Osteoblast (primary cell): ENCODE measurements around the gene HSPA4. TPM values are rescaled to one million over a fixed set of nuclear protein-coding genes. Genes with fewer than 3 reads are reported as not detected.
A peak's percentile ranks its signal among the peaks of the same experiment; 100 is the strongest.
"Not testable (repeated sequence)": the region's sequence is repeated elsewhere in the genome, so short reads cannot be mapped to it uniquely, and the experiment has no call there.

ENCODE experiments used
- DNase-seq: peaks from one replicate; pipeline ENCODE4 v3.0.0; 2011; ENCODE audit warnings: low spot score, mixed read lengths; ENCODE audit not compliant: insufficient read length; ENCODE audit errors: missing footprints
- H2AFZ ChIP-seq: 2 replicates; pipeline ENCODE4 v1.6.0; 2011; ENCODE audit warnings: mild to moderate bottlenecking, low read length
- H3K27ac ChIP-seq: 2 replicates; pipeline ENCODE4 v1.5.1; 2011; ENCODE audit warnings: mild to moderate bottlenecking, low read depth, low read length, moderate library complexity
- H3K27me3 ChIP-seq: 2 replicates; pipeline ENCODE4 v1.6.0; 2012; ENCODE audit warnings: mild to moderate bottlenecking, control low read depth, inconsistent platforms, low read length, moderate library complexity; ENCODE audit not compliant: insufficient read depth
- H3K36me3 ChIP-seq: 2 replicates; pipeline ENCODE4 v1.5.1; 2011; ENCODE audit warnings: mild to moderate bottlenecking, low read length, control low read depth, moderate library complexity; ENCODE audit not compliant: insufficient read depth
- H3K4me1 ChIP-seq: 2 replicates; pipeline ENCODE4 v1.5.1; 2011; ENCODE audit warnings: mild to moderate bottlenecking, low read length, control low read depth, moderate library complexity; ENCODE audit not compliant: insufficient read depth
- H3K4me2 ChIP-seq: 2 replicates; pipeline ENCODE4 v1.6.0; 2011; ENCODE audit warnings: mild to moderate bottlenecking, low read length; ENCODE audit not compliant: insufficient read depth
- H3K4me3 ChIP-seq: fragments of 200-600 bp; sonication (generic); 3 replicates; pipeline ENCODE4 v1.5.1; 2012; ENCODE audit warnings: mild to moderate bottlenecking, low read length, inconsistent platforms; ENCODE audit not compliant: insufficient read depth
- H3K79me2 ChIP-seq: 2 replicates; pipeline ENCODE4 v1.6.0; 2012; ENCODE audit warnings: mild to moderate bottlenecking, low read length, control low read depth, inconsistent platforms; ENCODE audit not compliant: insufficient read depth
- H3K9me3 ChIP-seq: 2 replicates; pipeline ENCODE4 v1.5.1; 2011; ENCODE audit warnings: low read depth, low read length, control low read depth
- H4K20me1 ChIP-seq: 2 replicates; pipeline ENCODE4 v1.6.0; 2012; ENCODE audit warnings: mild to moderate bottlenecking, low read length, control low read depth; ENCODE audit not compliant: insufficient read depth
- CTCF ChIP-seq: IDR thresholded peaks from 2 replicates; pipeline ENCODE4 v1.5.1; 2011; ENCODE audit warnings: mild to moderate bottlenecking, low read depth, low read length, moderate library complexity; ENCODE audit errors: extremely low read depth
- total RNA-seq: library from RNA; depleted of rRNA; stranded (reverse); fragments of >200 nt; gene quantifications from 2 replicates; pipeline ENCODE4 v1.2.3, GENCODE V29; 2012

HSPA4 gene
- total RNA-seq, 1 donor, result 135 TPM

- no peaks in the 10 kb centered on the region for H4K20me1 ChIP-seq
- peaks cover 43% of the 10 kb centered on the region for H3K79me2 ChIP-seq
- no peak for DNase-seq
- no peaks in the 10 kb centered on the region for H3K27me3 ChIP-seq
- H3K9me3 ChIP-seq, result no peaks in the 10 kb centered on the region
- TF ChIP-seq CTCF, result no peak
- H2AFZ ChIP-seq, result no peak overlapping the region
- H3K27ac ChIP-seq, result no peak overlapping the region
- no peaks in the 10 kb centered on the region for H3K4me1 ChIP-seq
- peaks cover 27% of the 10 kb centered on the region for H3K36me3 ChIP-seq
- H3K4me2 ChIP-seq, result no peak overlapping the region
- H3K4me3 ChIP-seq, result no peak overlapping the region
Measured at GRCh38 chr5:133017964-133018363, 33.8 kb upstream of the HSPA4 start.

DNA sequence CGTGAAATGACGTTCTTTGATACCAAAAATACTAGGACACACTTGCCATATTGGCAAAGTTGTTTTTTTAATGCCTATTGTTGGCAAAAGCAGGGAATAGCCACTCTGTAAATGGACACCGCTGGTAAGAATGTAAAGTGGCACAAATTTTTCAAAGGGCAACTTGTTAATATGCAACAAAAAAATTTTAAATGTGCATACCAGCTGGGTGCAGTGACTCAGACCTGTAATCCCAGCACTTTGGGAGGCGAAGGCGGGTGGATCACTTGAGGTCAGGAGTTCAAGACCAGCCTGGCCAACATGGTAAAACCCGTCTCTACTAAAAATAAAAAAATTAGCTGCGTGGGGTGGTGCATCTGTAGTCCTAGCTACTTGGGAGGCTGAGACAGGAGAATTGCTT, 32.3 kb upstream of the HSPA4 start:
- not testable (repeated sequence) for H3K4me1 ChIP-seq, H2AFZ ChIP-seq, H3K4me2 ChIP-seq, H4K20me1 ChIP-seq, H3K4me3 ChIP-seq, H3K9me3 ChIP-seq, DNase-seq, H3K27me3 ChIP-seq, H3K27ac ChIP-seq
- peaks cover 27% of the 10 kb centered on the region for H3K36me3 ChIP-seq
- peaks cover 56% of the 10 kb centered on the region for H3K79me2 ChIP-seq

GRCh38 chr5:133025804-133026663, 25.8 kb upstream of the HSPA4 start, which contains the start of gene ZCCHC10:
Gene ZCCHC10 (minus strand): TSS chr5:133026549. CDS start chr5:133026537, 12 bp downstream.
- peak; percentile 96 for DNase-seq
- Histone ChIP-seq H3K27me3 (no peaks in the 10 kb centered on the region), H2AFZ (peak within 1 kb of the TSS; percentile 100), H3K27ac (peak within 1 kb of the TSS; percentile 93), H3K36me3 (peaks cover 6% of the 10 kb centered on the region), H3K79me2 (peaks cover 45% of the 10 kb centered on the region), H3K4me2 (peak within 1 kb of the TSS; percentile 97), H4K20me1 (no peaks in the 10 kb centered on the region), H3K4me1 (peaks cover 6% of the 10 kb centered on the region), H3K4me3 (peak within 1 kb of the TSS; percentile 99), H3K9me3 (no peaks in the 10 kb centered on the region)
- no peak for TF ChIP-seq CTCF

DNA sequence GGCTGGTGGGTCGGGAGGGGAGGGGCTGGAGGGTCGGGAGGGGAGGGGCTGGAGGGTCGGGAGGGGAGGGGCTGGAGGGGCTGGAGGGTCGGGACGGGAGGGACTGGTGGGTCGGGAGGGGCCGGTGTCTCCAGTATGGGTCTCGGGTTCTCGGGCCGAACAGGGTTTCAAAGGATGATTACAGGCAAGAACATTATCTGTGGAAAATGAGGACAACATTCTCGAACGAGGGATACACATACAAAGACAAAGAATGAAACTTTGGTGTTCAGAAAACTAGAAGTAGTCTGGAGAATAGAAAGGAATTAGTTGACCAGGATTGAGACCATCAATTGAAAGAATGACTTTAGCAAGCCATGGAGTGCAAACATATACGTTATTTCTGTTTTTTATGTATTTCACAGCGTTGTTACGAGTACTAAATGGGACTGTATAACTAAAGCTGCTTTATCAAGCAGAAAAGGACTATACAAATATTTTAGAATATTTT, 25.1 kb upstream of the HSPA4 start:
- Histone ChIP-seq H3K4me3 (peak overlapping the region; percentile 99), H4K20me1 (no peaks in the 10 kb centered on the region), H3K4me1 (peaks cover 6% of the 10 kb centered on the region), H3K27me3 (no peaks in the 10 kb centered on the region), H2AFZ (peak overlapping the region; percentile 96), H3K9me3 (no peaks in the 10 kb centered on the region), H3K27ac (peak overlapping the region; percentile 69), H3K4me2 (peak overlapping the region; percentile 97), H3K36me3 (peaks cover 6% of the 10 kb centered on the region), H3K79me2 (peaks cover 41% of the 10 kb centered on the region)
- TF ChIP-seq CTCF, result no peak
- no peak for DNase-seq
